HG03103 (cell line): Measurements from ENCODE around the gene VSIG10.
"Not testable (repeated sequence)": the region's sequence is repeated elsewhere in the genome, so short reads cannot be mapped to it uniquely, and the experiment has no call there.

Source experiments
- ATAC-seq: cut with Tn5 transposase; IDR thresholded peaks from one replicate; pipeline ENCODE4 v1.9.1; 2021; ENCODE audit warnings: low read depth; ENCODE audit not compliant: unreplicated experiment

The VSIG10 gene

DNA sequence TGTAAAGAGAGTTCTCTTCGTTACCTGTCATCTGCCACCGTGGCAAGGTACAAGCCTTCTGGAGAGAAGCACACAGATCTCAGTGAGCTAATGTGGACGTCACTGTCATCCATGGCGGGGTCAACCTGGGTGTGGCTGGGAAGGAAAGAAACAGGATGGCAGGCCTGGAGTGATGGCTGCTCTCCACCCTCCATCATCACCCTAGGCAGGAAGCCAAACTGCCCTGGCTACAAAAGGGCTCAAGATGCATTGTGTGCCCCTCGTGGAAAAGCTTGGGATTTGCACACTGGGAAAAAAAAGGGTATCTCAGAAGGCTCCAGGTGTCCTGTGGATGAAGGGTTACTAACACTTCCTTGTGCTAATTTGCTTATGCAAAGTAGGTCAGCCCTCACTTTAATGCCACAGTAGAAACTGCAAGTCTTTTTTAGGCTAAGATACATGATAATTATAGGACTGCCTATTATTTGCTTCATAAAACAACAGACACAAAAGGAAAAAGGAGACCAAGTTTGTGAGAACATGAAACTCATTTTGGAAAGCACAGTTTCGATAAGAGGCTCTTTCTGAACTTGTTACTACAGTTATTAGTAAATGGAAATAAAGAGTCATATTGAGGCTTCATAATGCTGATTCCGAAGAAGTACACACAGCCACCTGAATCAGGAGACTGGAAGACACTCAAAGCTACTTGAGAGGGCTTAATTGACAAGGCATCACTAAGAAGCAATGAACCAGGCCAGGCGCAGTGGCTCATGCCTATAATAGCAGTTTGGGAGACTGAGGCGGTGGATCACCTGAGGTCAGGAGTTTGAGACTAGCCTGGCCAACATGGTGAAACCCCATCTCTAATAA is 68.4 kb downstream of the VSIG10 start:
- peak; percentile 70 for ATAC-seq

DNA sequence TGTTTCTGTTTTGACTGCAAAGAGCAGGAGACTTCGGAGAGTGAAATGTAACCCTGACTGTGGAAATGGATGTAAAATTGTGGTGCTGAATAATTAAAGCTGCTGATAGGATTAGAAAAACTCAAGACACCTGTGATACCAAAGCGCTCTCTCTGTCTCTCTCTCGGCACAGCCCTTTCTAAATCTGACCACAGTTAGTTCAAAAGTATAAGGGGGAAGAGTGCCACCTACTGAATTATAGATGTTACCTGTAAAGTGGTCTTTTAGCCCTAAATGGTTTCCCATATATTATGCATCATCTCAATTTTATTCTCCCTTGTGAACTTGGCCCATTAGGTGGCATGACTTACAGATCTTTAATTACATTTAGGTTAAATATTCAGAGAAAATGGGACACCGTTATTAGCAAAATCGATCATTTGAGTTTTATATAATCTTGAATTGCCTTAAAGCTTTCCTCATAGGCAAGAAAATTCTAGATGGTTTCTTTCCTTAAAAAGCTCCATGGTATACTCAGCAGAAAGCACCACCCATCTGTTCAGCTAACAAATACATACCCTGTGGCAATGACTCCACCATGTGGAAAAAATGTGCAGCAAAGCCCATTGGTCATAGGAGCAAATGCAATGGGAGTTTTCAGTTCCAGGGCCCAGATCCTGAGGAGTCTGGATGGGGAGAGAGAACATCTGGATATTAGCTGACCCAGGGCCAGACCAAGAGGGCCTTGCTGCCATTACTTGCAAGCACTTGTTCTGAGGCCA is 69.2 kb downstream of the VSIG10 start:
- ATAC-seq: no peak

DNA sequence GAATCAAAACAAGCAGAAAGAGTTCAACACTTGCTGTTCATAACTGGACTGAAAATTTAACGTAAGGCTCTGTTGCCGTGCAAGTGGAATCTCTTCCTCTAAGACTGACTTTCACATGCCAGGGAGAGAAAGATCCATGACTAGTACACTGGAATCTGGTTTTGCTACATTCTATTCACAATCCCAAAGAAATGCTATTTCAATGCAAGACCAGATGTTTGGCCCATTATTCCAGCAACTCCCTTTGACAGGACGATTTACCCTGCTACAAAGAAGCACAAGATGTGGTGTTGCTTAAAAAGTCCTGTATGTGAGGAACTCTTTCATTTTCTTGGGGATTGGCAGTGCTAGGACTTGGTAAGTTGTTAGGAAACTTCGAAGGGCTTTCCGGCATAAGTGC is 69.9 kb downstream of the VSIG10 start:
- ATAC-seq: no peak

DNA sequence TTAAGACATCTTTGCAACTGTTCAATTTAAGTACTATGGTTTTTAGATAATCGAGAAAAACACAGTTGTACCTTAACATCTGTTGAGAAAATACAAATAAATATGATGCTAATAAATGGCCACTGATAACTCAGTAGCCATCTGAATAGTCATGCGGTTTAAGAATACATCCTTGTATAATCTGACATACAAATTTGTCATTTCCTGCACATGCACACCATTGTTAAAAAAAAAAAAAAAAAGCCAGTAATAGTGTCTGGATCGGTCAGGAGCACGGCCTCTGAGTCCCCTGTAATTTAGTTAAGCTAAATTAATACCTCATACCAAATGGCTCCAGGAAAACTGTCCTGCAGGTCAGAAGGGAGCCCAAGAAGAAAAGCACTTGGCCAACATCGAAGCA is 70.5 kb downstream of the VSIG10 start:
- no peak for ATAC-seq

DNA sequence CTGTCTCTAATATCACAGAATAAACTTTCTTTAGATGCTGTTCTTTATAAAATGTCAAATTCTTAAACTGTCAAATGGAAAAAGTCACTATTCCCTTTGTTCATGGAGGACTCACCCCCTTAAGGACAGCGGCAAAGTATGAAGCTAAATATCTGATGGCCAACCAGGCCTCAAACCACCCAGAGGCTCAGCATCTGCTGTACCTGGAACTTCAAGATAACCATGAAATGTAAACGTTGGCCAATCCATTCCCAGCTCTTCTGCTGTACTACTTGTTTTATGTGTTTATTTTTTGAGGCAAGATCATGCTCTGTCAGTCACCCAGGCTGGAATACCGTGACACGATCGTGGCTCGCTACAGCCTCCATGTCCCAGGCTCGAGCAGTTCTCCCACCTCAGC is 71.6 kb downstream of the VSIG10 start:
- ATAC-seq: no peak

DNA sequence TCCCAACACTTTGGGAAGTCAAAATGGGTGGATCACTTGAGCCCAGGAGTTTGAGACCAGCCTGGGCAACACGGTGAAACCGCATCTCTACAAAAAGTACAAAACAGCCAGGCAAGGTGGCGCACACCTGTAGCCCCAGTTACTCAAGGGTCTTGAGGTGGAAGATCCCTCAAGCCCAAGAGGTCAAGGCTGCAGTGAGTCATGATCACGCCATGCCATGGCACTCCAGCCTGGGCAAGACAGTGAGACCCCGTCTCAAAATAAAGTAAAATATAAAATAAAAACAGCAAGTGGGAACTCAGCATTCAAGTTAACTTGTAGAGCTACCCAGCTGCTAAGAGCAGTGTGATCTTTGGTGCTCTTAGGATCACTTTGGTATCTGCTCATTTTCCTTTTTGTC is 74.6 kb downstream of the VSIG10 start:
- no peak for ATAC-seq

DNA sequence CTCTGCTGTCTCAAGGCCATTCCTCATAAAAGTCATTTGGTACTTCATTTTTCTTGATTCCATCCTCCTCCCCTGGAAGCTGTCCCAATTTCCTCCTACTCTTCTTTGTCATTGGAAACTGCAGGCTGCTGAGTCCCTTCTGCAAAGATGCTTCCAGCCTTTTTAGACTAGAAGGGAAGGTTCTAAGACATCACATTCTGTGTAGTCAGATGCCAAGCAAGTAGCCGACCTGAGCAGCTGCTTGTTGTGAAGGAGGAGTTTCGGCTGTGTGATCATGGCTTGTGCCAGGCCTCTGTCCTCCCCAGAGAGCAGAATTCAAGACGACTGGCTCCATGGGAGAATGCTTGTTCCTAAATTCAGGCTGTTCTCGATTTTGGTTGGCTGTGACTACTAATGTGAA is 78.6 kb downstream of the VSIG10 start:
- no peak for ATAC-seq

DNA sequence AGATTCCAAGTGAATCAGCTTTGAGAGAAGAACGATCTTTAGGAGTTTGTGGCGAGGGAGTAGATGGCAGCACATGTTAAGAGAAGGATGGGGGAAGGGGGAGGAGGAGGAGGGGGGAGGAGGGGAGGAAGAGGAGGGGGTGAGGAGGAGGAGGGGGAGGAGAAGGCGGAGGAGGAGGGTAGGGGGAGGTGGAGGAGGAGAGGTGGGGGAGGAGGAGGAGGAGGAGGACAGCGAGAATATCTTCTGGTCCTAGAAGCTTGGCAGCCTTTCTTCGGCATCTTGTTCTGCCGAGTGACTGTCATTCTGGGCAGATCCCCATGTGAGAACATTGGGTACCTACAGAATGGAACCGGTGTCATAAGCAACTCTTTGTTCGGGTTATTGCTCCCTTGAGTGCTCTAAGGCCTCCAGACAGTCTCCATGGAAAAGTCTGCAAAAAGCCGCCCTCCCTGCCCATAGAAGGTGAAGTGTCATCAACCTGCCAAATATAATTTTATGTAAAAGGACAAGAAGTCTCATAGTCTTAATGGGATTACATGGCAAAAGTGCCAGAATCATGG is 80.4 kb downstream of the VSIG10 start:
- no peak for ATAC-seq

DNA sequence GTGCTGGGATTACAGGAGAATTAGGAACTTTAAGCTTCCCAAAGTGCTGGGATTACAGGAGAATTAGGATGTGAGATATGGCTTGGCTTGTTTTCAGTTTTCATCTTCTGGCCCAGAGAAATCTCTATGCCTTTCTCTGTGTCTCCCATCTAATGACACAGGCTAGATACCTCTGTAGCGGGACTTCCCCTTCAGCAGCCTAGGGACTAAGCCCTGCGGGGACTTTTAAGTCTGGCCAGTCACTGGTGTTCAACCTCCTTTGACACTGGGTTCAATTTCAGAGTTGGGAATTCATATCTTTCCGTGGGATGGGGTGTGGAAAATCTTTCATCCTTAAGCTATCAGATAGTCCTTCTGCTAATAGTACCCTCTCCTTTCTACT is 81.1 kb downstream of the VSIG10 start:
- no peak for ATAC-seq

DNA sequence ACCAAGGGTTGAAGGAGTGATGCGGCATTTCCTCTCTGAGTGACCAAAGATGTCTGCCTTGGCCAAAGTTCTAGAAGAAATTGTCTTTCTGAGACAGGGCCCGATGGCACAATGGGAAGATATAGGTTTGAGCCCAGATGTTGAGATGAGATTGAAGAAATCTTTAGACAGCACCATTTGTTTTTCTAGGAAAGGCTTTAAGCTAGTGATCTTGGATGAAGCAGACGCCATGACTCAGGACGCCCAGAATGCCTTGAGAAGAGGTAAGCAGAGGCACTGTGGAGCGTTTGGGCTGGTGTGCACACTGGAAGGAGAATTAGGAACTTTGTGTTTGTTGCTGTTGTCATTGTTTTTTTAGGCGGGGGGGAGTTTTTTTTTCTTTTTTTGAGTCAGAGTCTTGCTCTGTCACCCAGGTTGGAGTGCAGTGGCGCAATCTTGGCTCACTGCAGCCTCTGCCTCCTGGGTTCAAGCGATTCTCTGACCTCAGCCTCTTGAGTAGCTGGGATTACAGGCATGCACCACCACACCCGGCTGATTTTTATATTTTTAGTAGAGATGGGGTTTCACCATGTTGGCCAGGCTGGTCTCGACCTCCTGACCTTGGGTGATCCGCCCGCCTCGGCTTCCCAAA is 81.6 kb downstream of the VSIG10 start:
- ATAC-seq: not testable (repeated sequence)

DNA sequence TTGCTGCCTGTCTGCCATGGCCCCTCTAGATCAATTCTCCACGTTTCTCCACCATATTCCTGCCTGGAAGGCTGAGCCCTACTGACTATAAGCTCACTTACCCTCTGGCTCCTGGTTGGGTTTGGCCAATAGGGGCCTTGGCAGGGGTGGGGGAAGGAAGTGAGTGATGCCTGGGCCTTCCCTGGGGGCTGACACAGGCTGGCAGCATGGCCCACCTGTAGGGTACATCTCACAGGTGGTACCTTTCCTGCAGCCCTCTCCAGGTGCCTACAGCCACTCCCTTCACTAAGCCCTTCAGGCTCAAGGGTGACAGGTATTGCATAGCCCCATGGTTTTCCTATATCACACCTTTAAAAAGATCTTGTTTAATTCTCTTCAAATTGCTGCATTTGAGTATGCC is 83.8 kb downstream of the VSIG10 start:
- no peak for ATAC-seq

DNA sequence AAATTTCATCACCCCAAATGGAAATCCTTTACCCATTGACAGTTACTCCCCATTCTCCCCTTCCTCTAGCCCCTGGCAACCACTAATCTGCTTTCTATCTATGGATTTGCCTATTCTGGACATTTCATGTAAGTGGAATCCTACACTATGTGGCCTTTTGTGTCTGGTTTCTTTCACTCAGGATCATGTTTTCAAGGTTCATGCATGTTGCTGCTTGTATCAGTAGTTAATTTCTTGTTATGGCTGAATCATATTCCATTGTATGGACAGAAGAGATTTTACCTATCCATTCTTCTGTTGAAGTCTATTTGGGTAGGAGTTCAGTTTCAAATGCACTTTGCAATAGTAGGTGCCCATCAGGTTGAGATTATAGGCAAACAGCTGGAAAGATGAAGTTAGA is 85.9 kb downstream of the VSIG10 start:
- ATAC-seq: no peak

DNA sequence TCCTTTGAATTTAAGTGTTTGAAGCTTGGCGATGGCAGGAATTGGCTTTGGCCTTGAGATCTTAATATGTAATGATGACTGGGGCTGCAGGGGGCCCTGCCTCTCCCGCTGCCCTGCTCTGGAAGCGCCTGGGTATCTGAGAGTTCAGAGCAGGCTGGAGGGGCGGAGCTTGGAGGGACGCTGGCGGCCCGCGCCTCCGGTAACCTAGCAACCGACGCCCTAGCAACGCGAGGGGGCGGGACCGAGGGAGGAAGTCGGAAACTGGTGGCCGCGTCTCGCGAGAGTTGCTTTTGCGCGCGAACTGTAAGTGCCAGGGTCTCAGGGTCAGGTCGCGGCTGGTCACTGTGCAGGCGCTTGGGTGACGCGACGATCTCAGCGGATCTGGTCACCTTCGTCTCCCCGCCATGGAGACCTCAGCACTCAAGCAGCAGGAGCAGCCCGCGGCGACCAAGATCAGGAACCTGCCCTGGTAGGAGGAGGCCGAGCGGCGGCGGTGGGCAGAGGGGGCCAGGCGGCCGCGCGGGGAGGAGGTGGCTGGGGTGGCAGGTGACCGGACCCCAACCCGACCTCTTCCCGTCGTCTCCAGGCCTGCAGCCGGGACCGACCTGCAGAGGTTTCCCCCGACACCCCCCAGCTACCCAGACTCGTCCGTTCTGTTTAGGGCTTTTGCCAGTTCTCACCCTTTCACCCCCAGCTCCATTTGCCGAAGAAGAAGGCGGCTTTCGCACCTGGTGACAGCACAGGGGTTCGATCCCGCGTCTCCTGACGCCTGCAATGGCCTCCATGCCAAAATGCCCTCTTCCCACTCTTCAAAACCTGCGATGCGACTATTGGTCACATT is 87.2 kb downstream of the VSIG10 start, which contains the start of gene RFC5:
TSS of gene RFC5 (plus strand) at position 280 of the 841 bp plus-strand sequence. CDS start at position 405, 125 bp downstream.
- peak; percentile 98 for ATAC-seq

DNA sequence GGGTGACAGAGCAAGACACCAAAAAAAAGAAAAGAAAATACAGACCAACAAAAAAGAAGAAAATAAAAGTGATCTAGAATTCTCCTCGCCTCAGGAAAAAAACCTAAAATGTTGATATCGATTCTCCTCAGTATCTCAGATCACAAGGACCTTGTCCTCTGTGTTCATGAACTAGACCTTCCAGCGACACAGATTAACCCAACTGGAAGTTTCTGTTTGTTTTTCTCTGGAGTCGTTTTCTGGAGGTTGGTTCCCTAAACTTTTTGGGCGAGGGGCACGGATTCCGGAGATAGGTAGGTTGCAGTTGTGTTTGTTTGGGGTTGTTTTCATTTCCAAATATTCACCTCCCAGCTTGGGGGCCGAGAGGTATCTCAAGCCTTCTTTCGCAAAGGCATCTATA is 87.9 kb downstream of the VSIG10 start:
- no peak for ATAC-seq

DNA sequence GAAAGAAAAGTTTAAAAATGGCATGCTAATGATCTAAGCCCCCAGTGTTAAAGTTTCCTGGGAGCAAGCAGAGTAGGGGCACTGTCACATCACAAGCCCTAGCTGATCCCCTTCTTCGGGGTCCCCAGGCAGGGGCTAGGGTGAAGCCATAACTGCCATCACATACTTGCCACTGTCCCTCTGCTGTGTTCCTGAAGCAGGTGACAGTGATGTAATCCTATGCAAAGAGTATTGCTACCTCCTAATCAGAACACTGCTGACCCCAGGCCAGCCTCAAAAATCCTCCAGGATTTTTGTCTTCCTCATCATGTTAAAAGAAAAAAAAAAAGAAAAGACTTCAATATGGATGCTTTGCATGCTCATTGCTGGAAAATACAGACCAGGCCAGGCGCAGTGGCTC is 88.5 kb downstream of the VSIG10 start:
- no peak for ATAC-seq
